ENCODE results near the gene NIT2.
"Not testable (repeated sequence)": the region's sequence is repeated elsewhere in the genome, so short reads cannot be mapped to it uniquely, and the experiment has no call there.

NIT2 gene

GRCh38 chr3:100325827-100326226, 8.7 kb upstream of the NIT2 start:
- no peak for DNase-seq (ENCODE audit: low read depth in 1 of 2, low spot score in 1 of 2)
- in situ Hi-C loops (cut with HindIII; ENCODE audit: low pct_unique_long_range_greater_than_20kb, low sequenced_read_pairs): no loop called here
- no peak for TF ChIP-seq JUND (IDR thresholded peaks at IDR 0.05; ENCODE audit: low read depth)

- in situ Hi-C loops (cut with HindIII; ENCODE audit: low pct_unique_long_range_greater_than_20kb, low sequenced_read_pairs); DNase-seq (ENCODE audit: low read depth in 1 of 2, low spot score in 1 of 2): not testable (repeated sequence)
Observed at GRCh38 chr3:100327377-100327776, 7.2 kb upstream of the NIT2 start.

GRCh38 chr3:100329800-100330489, 4.6 kb upstream of the NIT2 start:
- in situ Hi-C loops (cut with HindIII; ENCODE audit: low pct_unique_long_range_greater_than_20kb, low sequenced_read_pairs): no loop called here
- peak; percentile 5 to 31 for DNase-seq (ENCODE audit: low read depth in 1 of 2, low spot score in 1 of 2)

GRCh38 chr3:100330651-100331050, 3.9 kb upstream of the NIT2 start:
- in situ Hi-C loops (cut with HindIII; ENCODE audit: low pct_unique_long_range_greater_than_20kb, low sequenced_read_pairs): no loop called here
- DNase-seq (ENCODE audit: low read depth in 1 of 2, low spot score in 1 of 2): no peak
- TF ChIP-seq JUND (IDR thresholded peaks at IDR 0.05; ENCODE audit: low read depth): no peak

More at GRCh38 chr3:100329800-100330489, 4.6 kb upstream of the NIT2 start:
- no peak for TF ChIP-seq JUND (IDR thresholded peaks at IDR 0.05; ENCODE audit: low read depth)

GRCh38 chr3:100331660-100332059, 2.9 kb upstream of the NIT2 start:
- no peak for TF ChIP-seq JUND (IDR thresholded peaks at IDR 0.05; ENCODE audit: low read depth)
- no peak for DNase-seq (ENCODE audit: low read depth in 1 of 2, low spot score in 1 of 2)
- in situ Hi-C loops (cut with HindIII; ENCODE audit: low pct_unique_long_range_greater_than_20kb, low sequenced_read_pairs): no loop called here

GRCh38 chr3:100333051-100333450, 1.5 kb upstream of the NIT2 start:
- TF ChIP-seq JUND (IDR thresholded peaks at IDR 0.05; ENCODE audit: low read depth): no peak
- no peak for DNase-seq (ENCODE audit: low read depth in 1 of 2, low spot score in 1 of 2)
- in situ Hi-C loops (cut with HindIII; ENCODE audit: low pct_unique_long_range_greater_than_20kb, low sequenced_read_pairs): no loop called here

- no peak for TF ChIP-seq JUND (IDR thresholded peaks at IDR 0.05; ENCODE audit: low read depth)
- no peak for DNase-seq (ENCODE audit: low read depth in 1 of 2, low spot score in 1 of 2)
- in situ Hi-C loops (cut with HindIII; ENCODE audit: low pct_unique_long_range_greater_than_20kb, low sequenced_read_pairs): no loop called here
Observed at GRCh38 chr3:100333970-100334487, 528 bp upstream of the NIT2 start.

- in situ Hi-C loops (cut with HindIII; ENCODE audit: low pct_unique_long_range_greater_than_20kb, low sequenced_read_pairs): no loop called here
- no peak for TF ChIP-seq JUND (IDR thresholded peaks at IDR 0.05; ENCODE audit: low read depth)
- peak in 1 of 2 experiments; percentile 14 for DNase-seq (ENCODE audit: low read depth in 1 of 2, low spot score in 1 of 2)
Observed at GRCh38 chr3:100335434-100335833, 877 bp downstream of the NIT2 start.

GRCh38 chr3:100336229-100336628, 1.7 kb downstream of the NIT2 start:
- DNase-seq (ENCODE audit: low read depth in 1 of 2, low spot score in 1 of 2); in situ Hi-C loops (cut with HindIII; ENCODE audit: low pct_unique_long_range_greater_than_20kb, low sequenced_read_pairs): not testable (repeated sequence)

GRCh38 chr3:100338911-100339310, 4.4 kb downstream of the NIT2 start:
- in situ Hi-C loops (cut with HindIII; ENCODE audit: low pct_unique_long_range_greater_than_20kb, low sequenced_read_pairs): no loop called here
- no peak for TF ChIP-seq JUND (IDR thresholded peaks at IDR 0.05; ENCODE audit: low read depth)
- DNase-seq (ENCODE audit: low read depth in 1 of 2, low spot score in 1 of 2): no peak

- in situ Hi-C loops (cut with HindIII; ENCODE audit: low pct_unique_long_range_greater_than_20kb, low sequenced_read_pairs): no loop called here
- no peak for TF ChIP-seq JUND (IDR thresholded peaks at IDR 0.05; ENCODE audit: low read depth)
- no peak for DNase-seq (ENCODE audit: low read depth in 1 of 2, low spot score in 1 of 2)
Observed at GRCh38 chr3:100339786-100340185, 5.2 kb downstream of the NIT2 start.

GRCh38 chr3:100340527-100340926, 6.0 kb downstream of the NIT2 start:
- TF ChIP-seq JUND (IDR thresholded peaks at IDR 0.05; ENCODE audit: low read depth): no peak
- in situ Hi-C loops (cut with HindIII; ENCODE audit: low pct_unique_long_range_greater_than_20kb, low sequenced_read_pairs): no loop called here
- DNase-seq (ENCODE audit: low read depth in 1 of 2, low spot score in 1 of 2): no peak

GRCh38 chr3:100348727-100349126, 14.2 kb downstream of the NIT2 start:
- TF ChIP-seq JUND (IDR thresholded peaks at IDR 0.05; ENCODE audit: low read depth): no peak
- DNase-seq (ENCODE audit: low read depth in 1 of 2, low spot score in 1 of 2): no peak
- in situ Hi-C loops (cut with HindIII; ENCODE audit: low pct_unique_long_range_greater_than_20kb, low sequenced_read_pairs): no loop called here

GRCh38 chr3:100351770-100352169, 17.2 kb downstream of the NIT2 start:
- DNase-seq (ENCODE audit: low read depth in 1 of 2, low spot score in 1 of 2); in situ Hi-C loops (cut with HindIII; ENCODE audit: low pct_unique_long_range_greater_than_20kb, low sequenced_read_pairs): not testable (repeated sequence)
